ENCODE measurements around the gene CENPF.

Gene CENPF

GRCh38 chr1:214658785-214659184, 55.8 kb downstream of the CENPF start:
- H3K4me1 ChIP-seq (ENCODE audit: control insufficient read depth in 2 of 2, insufficient read depth in 1 of 2, low read depth in 1 of 2, low read length in 2 of 2), result peaks cover 0 to 2% of the 10 kb centered on the region in 2 donors
- no peak for DNase-seq (ENCODE audit: low spot score)
- H3K36me3 ChIP-seq (replicated peaks in 1 of 2; ENCODE audit: control insufficient read depth in 2 of 2, insufficient read depth in 2 of 2, low read length in 2 of 2), result peaks cover 49 to 100% of the 10 kb centered on the region in 2 donors

GRCh38 chr1:214660190-214660589, 57.2 kb downstream of the CENPF start:
- H3K23ac ChIP-seq (ENCODE audit: low read depth, low read length, poor library complexity), result no peak overlapping the region
- no CpG with 5 or more reads among the region's 2 CpGs for WGBS, 2 donors (ENCODE audit: extremely low coverage in 2 of 2, insufficient read length in 2 of 2, insufficient replicate concordance in 1 of 2)
- H3K4me2 ChIP-seq (ENCODE audit: insufficient read depth, low read length, poor library complexity, severe bottlenecking), result no peak overlapping the region
- H4K91ac ChIP-seq (ENCODE audit: low read depth, low read length, poor library complexity), result no peak overlapping the region
- no peak overlapping the region for H4K8ac ChIP-seq (ENCODE audit: low read depth, low read length)
- H3K27ac ChIP-seq (replicated peaks; ENCODE audit: low read length), result no peak overlapping the region
- H3K27me3 ChIP-seq (ENCODE audit: control insufficient read depth in 3 of 3, insufficient read depth in 3 of 3, low read depth in 1 of 3, low read length in 3 of 3), result no peaks in the 10 kb centered on the region
- H3K9ac ChIP-seq (ENCODE audit: low read depth, low read length, poor library complexity), result no peak overlapping the region
- H2AFZ ChIP-seq (ENCODE audit: low read length), result no peak overlapping the region
- no peaks in the 10 kb centered on the region for H3K79me1 ChIP-seq (ENCODE audit: low read depth, low read length)
- peaks cover 0 to 2% of the 10 kb centered on the region in 2 donors for H3K4me1 ChIP-seq (ENCODE audit: control insufficient read depth in 2 of 2, insufficient read depth in 1 of 2, low read depth in 1 of 2, low read length in 2 of 2)
- H2BK15ac ChIP-seq (ENCODE audit: low read length), result no peak overlapping the region
- H3K9me3 ChIP-seq (replicated peaks in 1 of 2; ENCODE audit: control insufficient read depth in 2 of 2, insufficient read depth in 1 of 2, low read depth in 1 of 2, low read length in 2 of 2), result no peaks in the 10 kb centered on the region
- no peak overlapping the region for H2BK120ac ChIP-seq (ENCODE audit: low read depth, low read length)
- no peak overlapping the region for H3K14ac ChIP-seq (ENCODE audit: low read length)
- no peak overlapping the region for H3K4ac ChIP-seq (ENCODE audit: low read length)
- H2BK5ac ChIP-seq (ENCODE audit: low read length), result no peak overlapping the region
- H3K4me3 ChIP-seq (ENCODE audit: low read length in 2 of 2), result no peak overlapping the region
- H3K36me3 ChIP-seq (replicated peaks in 1 of 2; ENCODE audit: control insufficient read depth in 2 of 2, insufficient read depth in 2 of 2, low read length in 2 of 2), result peaks cover 49 to 100% of the 10 kb centered on the region in 2 donors
- H2AK5ac ChIP-seq (ENCODE audit: low read depth, low read length), result no peak overlapping the region
- DNase-seq (ENCODE audit: low spot score), result no peak
- H2BK12ac ChIP-seq (ENCODE audit: low read length), result no peak overlapping the region
- H3K18ac ChIP-seq (ENCODE audit: low read length), result no peak overlapping the region

More at GRCh38 chr1:214658785-214659184, 55.8 kb downstream of the CENPF start:
- Histone ChIP-seq H3K4me2 (ENCODE audit: insufficient read depth, low read length, poor library complexity, severe bottlenecking) (no peak overlapping the region), H2AK5ac (ENCODE audit: low read depth, low read length) (no peak overlapping the region), H3K27ac (replicated peaks; ENCODE audit: low read length) (no peak overlapping the region), H3K27me3 (ENCODE audit: control insufficient read depth in 3 of 3, insufficient read depth in 3 of 3, low read depth in 1 of 3, low read length in 3 of 3) (no peaks in the 10 kb centered on the region), H3K14ac (ENCODE audit: low read length) (no peak overlapping the region), H3K23ac (ENCODE audit: low read depth, low read length, poor library complexity) (no peak overlapping the region), H3K4me3 (ENCODE audit: low read length in 2 of 2) (no peak overlapping the region), H4K91ac (ENCODE audit: low read depth, low read length, poor library complexity) (no peak overlapping the region), H2BK15ac (ENCODE audit: low read length) (no peak overlapping the region), H3K9me3 (replicated peaks in 1 of 2; ENCODE audit: control insufficient read depth in 2 of 2, insufficient read depth in 1 of 2, low read depth in 1 of 2, low read length in 2 of 2) (no peaks in the 10 kb centered on the region), H3K9ac (ENCODE audit: low read depth, low read length, poor library complexity) (no peak overlapping the region), H3K18ac (ENCODE audit: low read length) (no peak overlapping the region), H3K79me1 (ENCODE audit: low read depth, low read length) (no peaks in the 10 kb centered on the region), H2AFZ (ENCODE audit: low read length) (no peak overlapping the region), H2BK5ac (ENCODE audit: low read length) (no peak overlapping the region), H4K8ac (ENCODE audit: low read depth, low read length) (no peak overlapping the region), H2BK12ac (ENCODE audit: low read length) (no peak overlapping the region), H3K4ac (ENCODE audit: low read length) (no peak overlapping the region), H2BK120ac (ENCODE audit: low read depth, low read length) (no peak overlapping the region)
- WGBS, 2 donors (ENCODE audit: extremely low coverage in 2 of 2, insufficient read length in 2 of 2, insufficient replicate concordance in 1 of 2), result no CpG with 5 or more reads among the region's 9 CpGs

- H2BK5ac ChIP-seq (ENCODE audit: low read length), result no peak overlapping the region
- H2AFZ ChIP-seq (ENCODE audit: low read length), result no peak overlapping the region
- H2BK15ac ChIP-seq (ENCODE audit: low read length), result no peak overlapping the region
- no peaks in the 10 kb centered on the region for H3K9me3 ChIP-seq (replicated peaks in 1 of 2; ENCODE audit: control insufficient read depth in 2 of 2, insufficient read depth in 1 of 2, low read depth in 1 of 2, low read length in 2 of 2)
- no peak overlapping the region for H3K4ac ChIP-seq (ENCODE audit: low read length)
- no peaks in the 10 kb centered on the region for H3K79me1 ChIP-seq (ENCODE audit: low read depth, low read length)
- WGBS, 2 donors (ENCODE audit: extremely low coverage in 2 of 2, insufficient read length in 2 of 2, insufficient replicate concordance in 1 of 2), result no CpG with 5 or more reads among the region's 4 CpGs
- H2BK12ac ChIP-seq (ENCODE audit: low read length), result no peak overlapping the region
- no peak overlapping the region for H2BK120ac ChIP-seq (ENCODE audit: low read depth, low read length)
- H3K4me3 ChIP-seq (ENCODE audit: low read length in 2 of 2), result no peak overlapping the region
- H3K36me3 ChIP-seq (replicated peaks in 1 of 2; ENCODE audit: control insufficient read depth in 2 of 2, insufficient read depth in 2 of 2, low read length in 2 of 2), result peaks cover 48 to 100% of the 10 kb centered on the region in 2 donors
- H2AK5ac ChIP-seq (ENCODE audit: low read depth, low read length), result no peak overlapping the region
- H3K23ac ChIP-seq (ENCODE audit: low read depth, low read length, poor library complexity), result no peak overlapping the region
- H4K91ac ChIP-seq (ENCODE audit: low read depth, low read length, poor library complexity), result no peak overlapping the region
- H3K27me3 ChIP-seq (ENCODE audit: control insufficient read depth in 3 of 3, insufficient read depth in 3 of 3, low read depth in 1 of 3, low read length in 3 of 3), result no peaks in the 10 kb centered on the region
- no peak overlapping the region for H3K9ac ChIP-seq (ENCODE audit: low read depth, low read length, poor library complexity)
- no peak overlapping the region for H3K14ac ChIP-seq (ENCODE audit: low read length)
- no peak overlapping the region for H3K18ac ChIP-seq (ENCODE audit: low read length)
- H4K8ac ChIP-seq (ENCODE audit: low read depth, low read length), result no peak overlapping the region
- peaks cover 0 to 2% of the 10 kb centered on the region in 2 donors for H3K4me1 ChIP-seq (ENCODE audit: control insufficient read depth in 2 of 2, insufficient read depth in 1 of 2, low read depth in 1 of 2, low read length in 2 of 2)
- no peak overlapping the region for H3K4me2 ChIP-seq (ENCODE audit: insufficient read depth, low read length, poor library complexity, severe bottlenecking)
- no peak overlapping the region for H3K27ac ChIP-seq (replicated peaks; ENCODE audit: low read length)
- no peak for DNase-seq (ENCODE audit: low spot score)
Measured at GRCh38 chr1:214660900-214661299, 57.9 kb downstream of the CENPF start.

GRCh38 chr1:214662223-214662785, 59.3 kb downstream of the CENPF start:
- Histone ChIP-seq H3K9ac (ENCODE audit: low read depth, low read length, poor library complexity) (no peak overlapping the region), H4K91ac (ENCODE audit: low read depth, low read length, poor library complexity) (no peak overlapping the region), H4K8ac (ENCODE audit: low read depth, low read length) (no peak overlapping the region), H2BK15ac (ENCODE audit: low read length) (no peak overlapping the region), H3K9me3 (replicated peaks in 1 of 2; ENCODE audit: control insufficient read depth in 2 of 2, insufficient read depth in 1 of 2, low read depth in 1 of 2, low read length in 2 of 2) (no peaks in the 10 kb centered on the region), H3K4ac (ENCODE audit: low read length) (no peak overlapping the region), H3K18ac (ENCODE audit: low read length) (no peak overlapping the region), H2BK5ac (ENCODE audit: low read length) (no peak overlapping the region), H2AFZ (ENCODE audit: low read length) (no peak overlapping the region), H3K27ac (replicated peaks; ENCODE audit: low read length) (no peak overlapping the region), H3K4me3 (ENCODE audit: low read length in 2 of 2) (no peak overlapping the region), H2AK5ac (ENCODE audit: low read depth, low read length) (no peak overlapping the region), H3K36me3 (replicated peaks in 1 of 2; ENCODE audit: control insufficient read depth in 2 of 2, insufficient read depth in 2 of 2, low read length in 2 of 2) (peaks cover 47 to 100% of the 10 kb centered on the region in 2 donors), H3K79me1 (ENCODE audit: low read depth, low read length) (no peaks in the 10 kb centered on the region), H3K4me2 (ENCODE audit: insufficient read depth, low read length, poor library complexity, severe bottlenecking) (no peak overlapping the region), H3K14ac (ENCODE audit: low read length) (no peak overlapping the region), H3K4me1 (ENCODE audit: control insufficient read depth in 2 of 2, insufficient read depth in 1 of 2, low read depth in 1 of 2, low read length in 2 of 2) (peaks cover 0 to 2% of the 10 kb centered on the region in 2 donors), H2BK120ac (ENCODE audit: low read depth, low read length) (no peak overlapping the region), H3K23ac (ENCODE audit: low read depth, low read length, poor library complexity) (no peak overlapping the region), H3K27me3 (ENCODE audit: control insufficient read depth in 3 of 3, insufficient read depth in 3 of 3, low read depth in 1 of 3, low read length in 3 of 3) (no peaks in the 10 kb centered on the region), H2BK12ac (ENCODE audit: low read length) (no peak overlapping the region)
- WGBS, 2 donors (ENCODE audit: extremely low coverage in 2 of 2, insufficient read length in 2 of 2, insufficient replicate concordance in 1 of 2), result 100% methylated on average over 1 of the region's 3 CpGs
- no peak for DNase-seq (ENCODE audit: low spot score)

All from neuronal stem cell (in vitro differentiated cells).